OCI-LY7 (cell line): Measurements from ENCODE around the gene PLEKHA3. TPM values are rescaled to one million over a fixed set of nuclear protein-coding genes. Genes with fewer than 3 reads are reported as not detected.
A peak's percentile ranks its signal among the peaks of the same experiment; 100 is the strongest.

ENCODE experiments used
- BruUV-seq: library from RNA; stranded (reverse); fragments of 400-500 nt; replicated peaks from 2 replicates; lab custom pipeline; 2021; lab: Mats Ljungman, UMichigan
- CTCF ChIA-PET: fragments of 300-600 bp; sonication (Branson Sonifier 250); formaldehyde crosslinking; loops from one replicate; lab custom pipeline; 2022; ENCODE audit warnings: antibody characterized with exemption; ENCODE audit not compliant: unreplicated experiment; lab: Charles Lee
- POLR2A ChIA-PET: fragments of 300-600 bp; sonication (Branson Sonifier 250); formaldehyde crosslinking; loops from one replicate; lab custom pipeline; 2022; ENCODE audit warnings: antibody characterized with exemption; lab: Charles Lee
- DNase-seq: peaks from one replicate; pipeline ENCODE4 v3.0.0-alpha.2; 2015; ENCODE audit warnings: low spot score
- H2AFZ ChIP-seq: fragments of 200-600 bp; sonication (generic), shearing (Covaris generic); 2 replicates; pipeline ENCODE4 v1.6.1; 2014; ENCODE audit warnings: mild to moderate bottlenecking, antibody characterized with exemption, low read length, moderate library complexity
- H3K27ac ChIP-seq: fragments of 200-600 bp; sonication (generic); 2 replicates; pipeline ENCODE4 v1.5.1; 2014; ENCODE audit warnings: mixed run types, low read depth, mild to moderate bottlenecking, moderate library complexity, low read length, inconsistent platforms; ENCODE audit not compliant: poor library complexity, severe bottlenecking
- H3K36me3 ChIP-seq: fragments of 200-600 bp; sonication (generic); 2 replicates; pipeline ENCODE4 v1.6.1; 2014; ENCODE audit warnings: mild to moderate bottlenecking, antibody characterized with exemption, low read length, moderate library complexity, mixed read lengths; ENCODE audit not compliant: insufficient read depth
- H3K4me1 ChIP-seq: fragments of 200-600 bp; sonication (generic); 2 replicates; pipeline ENCODE4 v1.5.1; 2014; ENCODE audit warnings: mild to moderate bottlenecking, low read length; ENCODE audit not compliant: insufficient read depth, poor library complexity, severe bottlenecking
- H3K4me2 ChIP-seq: fragments of 200-600 bp; sonication (generic); 2 replicates; pipeline ENCODE4 v1.6.1; 2014; ENCODE audit warnings: mild to moderate bottlenecking, low read length
- H3K4me3 ChIP-seq: fragments of 200-600 bp; sonication (generic); 2 replicates; pipeline ENCODE4 v1.5.1; 2014; ENCODE audit warnings: mild to moderate bottlenecking, low read depth, low read length; ENCODE audit not compliant: poor library complexity, severe bottlenecking
- H3K79me2 ChIP-seq: fragments of 200-600 bp; sonication (generic); 2 replicates; pipeline ENCODE4 v1.6.1; 2016; ENCODE audit warnings: low read depth, mild to moderate bottlenecking, low read length, moderate library complexity, mixed read lengths; ENCODE audit not compliant: insufficient read depth
- H3K9me2 ChIP-seq: fragments of 200-600 bp; sonication (generic); 2 replicates; pipeline ENCODE4 v1.6.1; 2016; ENCODE audit warnings: mild to moderate bottlenecking, low read length, mixed read lengths; ENCODE audit not compliant: insufficient read depth
- H3K9me3 ChIP-seq: fragments of 200-600 bp; sonication (generic); 2 replicates; pipeline ENCODE4 v1.6.1; 2014; ENCODE audit warnings: mild to moderate bottlenecking, mixed run types, low read length, mixed read lengths
- H4K20me1 ChIP-seq: fragments of 200-600 bp; sonication (generic); 2 replicates; pipeline ENCODE4 v1.6.1; 2014; ENCODE audit warnings: mild to moderate bottlenecking, antibody characterized with exemption, low read length, moderate library complexity, mixed read lengths; ENCODE audit not compliant: insufficient read depth
- EZH2phosphoT487 ChIP-seq: fragments of 200-600 bp; sonication (generic); IDR thresholded peaks from 2 replicates; pipeline ENCODE4 v1.6.1; 2018; ENCODE audit warnings: low read depth, borderline replicate concordance, mild to moderate bottlenecking, mixed run types, antibody characterized with exemption, low read length, moderate library complexity, mixed read lengths
- intact Hi-C: fragments of 100-400 bp; cut with micrococcal nuclease; formaldehyde crosslinking; loops from one replicate; pipeline ENCODE4 v1.10.0; 2022; ENCODE audit not compliant: unreplicated experiment
- total RNA-seq, 2 experiments: library from RNA; depleted of rRNA in 1 of 2; stranded (reverse); fragments of >200 nt in 1 of 2; shearing (Covaris generic) in 1 of 2; gene quantifications; 2 replicates each; pipeline ENCODE4 v1.2.3, GENCODE V29; 2014 to 2022
- TF ChIP-seq, protein P1 (sequence below): fragments of 200-600 bp; sonication (generic); conservative IDR thresholded peaks from 2 replicates; pipeline ENCODE4 v1.5.1; 2014; ENCODE audit warnings: mild to moderate bottlenecking, antibody characterized with exemption, low read length, moderate library complexity, mixed read lengths

PLEKHA3 gene
- total RNA-seq, 2 experiments from 2014 or later, result 3.6 to 19.2 TPM

DNA sequence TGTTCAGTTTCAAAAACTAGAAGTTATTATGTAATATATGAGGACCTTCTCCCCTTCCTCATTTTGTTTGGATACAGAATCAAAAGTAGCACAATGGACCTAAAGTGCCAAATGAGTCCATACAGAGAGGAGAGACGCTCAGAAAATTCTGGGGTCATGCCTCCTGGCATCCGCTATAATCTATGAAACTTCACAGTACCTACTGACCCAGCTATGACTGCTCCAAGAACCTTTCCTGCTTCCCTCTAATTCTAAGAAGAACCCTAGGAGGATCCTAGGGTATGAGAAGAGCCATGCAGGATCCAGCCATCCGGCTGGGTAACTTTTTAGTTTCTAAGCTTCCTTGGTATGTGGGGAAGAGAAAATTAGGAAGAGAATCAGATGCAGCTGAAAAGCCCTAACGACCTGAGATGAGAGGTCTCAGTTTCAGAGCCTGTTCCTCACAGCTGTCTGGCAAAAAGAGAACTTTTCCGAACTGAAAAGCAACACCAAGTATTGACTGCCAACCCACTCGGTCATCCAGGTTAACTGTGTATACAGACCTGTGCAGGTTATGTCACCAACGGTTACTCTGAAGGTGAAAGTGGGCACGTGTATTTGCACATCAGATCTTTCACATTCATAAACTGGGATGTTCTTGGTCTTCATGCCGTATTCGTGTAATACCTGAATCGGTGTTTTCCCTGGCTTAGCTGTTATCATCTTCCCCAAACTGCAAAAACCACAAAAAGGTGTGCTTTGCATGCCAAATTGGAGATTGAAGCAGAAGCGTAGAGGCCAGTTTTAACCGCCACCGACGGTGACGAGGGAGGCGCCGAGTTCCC, 30.3 kb upstream of the PLEKHA3 start:
- peak overlapping the region; percentile 85 for H3K27ac ChIP-seq
- H3K36me3 ChIP-seq, result peaks cover 38% of the 10 kb centered on the region
- intact Hi-C loops, result loop anchor here (10.0 kb wide), 1 partner anchor 1185 kb away; the partner anchor contains the start of gene NFE2L2
- H3K9me3 ChIP-seq, result no peaks in the 10 kb centered on the region
- peak overlapping the region; percentile 82 for H3K4me3 ChIP-seq
- peak overlapping the region; percentile 77 for H2AFZ ChIP-seq
- no peaks in the 10 kb centered on the region for H3K9me2 ChIP-seq
- peaks cover 34% of the 10 kb centered on the region for H3K79me2 ChIP-seq
- peaks cover 8% of the 10 kb centered on the region; the same call in 1 of the 2 replicates for H4K20me1 ChIP-seq
- peak; percentile 18 for DNase-seq
- ChIA-PET POLR2A (interaction anchor here (0.6 to 2.5 kb wide), 8 partner anchors 9 to 1399 kb away, joined by 3 to 21 read pairs (median 3); no protein-coding TSS in a partner anchor), CTCF (interaction anchor here (1.1 to 1.5 kb wide), 2 partner anchors 8 to 35 kb away, joined by 3 to 4 read pairs; no protein-coding TSS in a partner anchor)
- H3K4me2 ChIP-seq, result peak overlapping the region; percentile 85
- TF ChIP-seq, protein P1, sequence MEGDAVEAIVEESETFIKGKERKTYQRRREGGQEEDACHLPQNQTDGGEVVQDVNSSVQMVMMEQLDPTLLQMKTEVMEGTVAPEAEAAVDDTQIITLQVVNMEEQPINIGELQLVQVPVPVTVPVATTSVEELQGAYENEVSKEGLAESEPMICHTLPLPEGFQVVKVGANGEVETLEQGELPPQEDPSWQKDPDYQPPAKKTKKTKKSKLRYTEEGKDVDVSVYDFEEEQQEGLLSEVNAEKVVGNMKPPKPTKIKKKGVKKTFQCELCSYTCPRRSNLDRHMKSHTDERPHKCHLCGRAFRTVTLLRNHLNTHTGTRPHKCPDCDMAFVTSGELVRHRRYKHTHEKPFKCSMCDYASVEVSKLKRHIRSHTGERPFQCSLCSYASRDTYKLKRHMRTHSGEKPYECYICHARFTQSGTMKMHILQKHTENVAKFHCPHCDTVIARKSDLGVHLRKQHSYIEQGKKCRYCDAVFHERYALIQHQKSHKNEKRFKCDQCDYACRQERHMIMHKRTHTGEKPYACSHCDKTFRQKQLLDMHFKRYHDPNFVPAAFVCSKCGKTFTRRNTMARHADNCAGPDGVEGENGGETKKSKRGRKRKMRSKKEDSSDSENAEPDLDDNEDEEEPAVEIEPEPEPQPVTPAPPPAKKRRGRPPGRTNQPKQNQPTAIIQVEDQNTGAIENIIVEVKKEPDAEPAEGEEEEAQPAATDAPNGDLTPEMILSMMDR, result no peak
- TF ChIP-seq EZH2phosphoT487, result no peak
- H3K4me1 ChIP-seq, result peaks cover 23% of the 10 kb centered on the region
- BruUV-seq, result no TSS peak

DNA sequence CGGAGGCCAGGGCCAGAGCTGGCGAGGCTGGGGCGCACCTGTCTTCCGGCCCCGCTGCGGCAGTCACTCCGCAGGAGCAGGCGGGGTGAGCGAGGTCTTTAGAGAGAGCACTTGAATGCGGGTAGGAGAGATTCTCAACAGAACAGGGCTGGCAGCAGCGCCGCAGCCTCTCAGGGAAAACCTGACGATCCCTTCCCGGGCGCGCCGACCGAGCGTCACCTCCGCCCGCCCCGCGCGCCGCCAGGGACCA, 29.8 kb upstream of the PLEKHA3 start:
- intact Hi-C loops, result loop anchor here (10.0 kb wide), 1 partner anchor 1186 kb away; the partner anchor contains the start of gene NFE2L2
- peak overlapping the region; percentile 82 for H3K4me3 ChIP-seq

More for the DNA sequence above, 29.8 kb upstream of the PLEKHA3 start:
- no peak for TF ChIP-seq EZH2phosphoT487
- TF ChIP-seq, protein P1, result no peak
- Histone ChIP-seq H3K9me2 (no peaks in the 10 kb centered on the region), H4K20me1 (peaks cover 8% of the 10 kb centered on the region; the same call in 1 of the 2 replicates), H2AFZ (peak overlapping the region; percentile 77), H3K9me3 (no peaks in the 10 kb centered on the region), H3K4me2 (peak overlapping the region; percentile 85), H3K4me1 (peaks cover 23% of the 10 kb centered on the region), H3K79me2 (peaks cover 34% of the 10 kb centered on the region), H3K36me3 (peaks cover 33% of the 10 kb centered on the region), H3K27ac (peak overlapping the region; percentile 85)
- peak; percentile 85 for DNase-seq
- no TSS peak for BruUV-seq
- ChIA-PET CTCF (interaction anchor here (0.9 to 1.5 kb wide), 3 partner anchors 9 to 36 kb away, joined by 3 to 4 read pairs (median 3); no protein-coding TSS in a partner anchor), POLR2A (interaction anchor here (0.7 to 2.5 kb wide), 10 partner anchors 9 to 1412 kb away, joined by 3 to 21 read pairs (median 3); no protein-coding TSS in a partner anchor)
